GM18909 (cell line): ENCODE measurements around the gene SELENOH.

Source experiments
- ATAC-seq: cut with Tn5 transposase; IDR thresholded peaks from one replicate; pipeline ENCODE4 v1.9.1; 2021; ENCODE audit warnings: mild to moderate bottlenecking; ENCODE audit not compliant: unreplicated experiment, poor library complexity

Gene SELENOH

GRCh38 chr11:57745206-57745605, 3.9 kb downstream of the SELENOH start:
- no peak for ATAC-seq

DNA sequence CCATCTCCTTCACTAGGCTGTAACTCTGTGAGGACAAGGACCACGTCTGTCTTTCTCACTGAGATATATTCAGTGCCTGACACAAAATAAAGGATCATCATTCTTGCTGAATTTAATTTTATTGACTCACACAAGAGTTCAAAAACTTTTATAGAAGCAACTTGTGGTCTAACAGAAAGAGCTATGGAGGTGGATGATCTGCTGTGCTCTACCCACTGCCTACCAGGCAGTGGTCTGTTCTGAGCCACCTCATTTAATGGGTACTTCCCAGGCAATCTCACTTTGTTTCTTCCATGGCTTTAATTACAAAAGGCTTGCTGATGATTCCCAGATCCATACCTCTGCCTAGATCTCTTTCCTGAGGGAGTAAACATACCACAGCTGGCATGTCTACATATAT, 5.6 kb downstream of the SELENOH start:
- ATAC-seq: no peak

GRCh38 chr11:57751176-57751575, 9.9 kb downstream of the SELENOH start:
- ATAC-seq: no peak

- ATAC-seq: no peak
Observed at GRCh38 chr11:57751676-57752253, 10.5 kb downstream of the SELENOH start, which contains the start of gene BTBD18. Gene BTBD18, minus strand, starts transcription at chr11:57751819. Its CDS starts 631 bp downstream, at chr11:57751188.

DNA sequence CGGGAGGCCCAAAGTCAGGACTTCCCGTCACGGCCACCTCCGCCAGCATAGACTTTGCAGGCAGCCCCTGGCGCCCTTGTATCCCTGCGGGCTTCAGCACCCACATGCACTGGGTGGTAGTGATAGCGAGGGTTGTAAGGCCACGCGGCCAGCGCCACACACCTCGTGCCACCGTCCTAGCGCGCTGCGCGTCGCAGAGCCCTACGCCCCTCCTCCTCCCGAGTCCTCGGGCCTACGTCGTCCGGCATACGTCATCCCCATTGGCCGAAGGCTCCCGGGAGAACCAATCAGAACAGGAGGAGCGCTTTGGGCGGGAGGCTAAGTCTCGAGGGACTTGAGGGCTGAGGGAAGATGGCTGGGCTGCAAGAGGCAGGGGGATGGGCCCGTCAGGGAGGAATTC, 11.7 kb downstream of the SELENOH start:
- no peak for ATAC-seq

DNA sequence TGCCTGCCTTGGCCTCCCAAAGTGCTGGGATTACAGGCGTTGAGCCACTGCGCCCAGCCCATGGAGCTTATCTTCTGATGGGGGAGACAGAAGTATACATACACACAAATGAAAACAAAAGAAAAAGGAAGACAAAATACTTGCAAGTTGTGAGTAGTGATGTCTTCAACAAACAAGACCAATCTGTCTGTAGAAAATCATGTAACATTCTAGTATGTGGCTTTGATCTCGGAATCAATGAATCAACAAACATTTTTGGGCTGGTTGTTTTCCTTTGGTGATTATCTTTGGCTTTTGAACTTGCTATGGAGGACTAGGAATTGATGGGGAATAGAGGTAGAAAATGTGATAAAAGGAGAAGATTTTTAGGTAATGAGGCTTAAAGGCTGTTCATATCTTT, 16.9 kb downstream of the SELENOH start:
- no peak for ATAC-seq

DNA sequence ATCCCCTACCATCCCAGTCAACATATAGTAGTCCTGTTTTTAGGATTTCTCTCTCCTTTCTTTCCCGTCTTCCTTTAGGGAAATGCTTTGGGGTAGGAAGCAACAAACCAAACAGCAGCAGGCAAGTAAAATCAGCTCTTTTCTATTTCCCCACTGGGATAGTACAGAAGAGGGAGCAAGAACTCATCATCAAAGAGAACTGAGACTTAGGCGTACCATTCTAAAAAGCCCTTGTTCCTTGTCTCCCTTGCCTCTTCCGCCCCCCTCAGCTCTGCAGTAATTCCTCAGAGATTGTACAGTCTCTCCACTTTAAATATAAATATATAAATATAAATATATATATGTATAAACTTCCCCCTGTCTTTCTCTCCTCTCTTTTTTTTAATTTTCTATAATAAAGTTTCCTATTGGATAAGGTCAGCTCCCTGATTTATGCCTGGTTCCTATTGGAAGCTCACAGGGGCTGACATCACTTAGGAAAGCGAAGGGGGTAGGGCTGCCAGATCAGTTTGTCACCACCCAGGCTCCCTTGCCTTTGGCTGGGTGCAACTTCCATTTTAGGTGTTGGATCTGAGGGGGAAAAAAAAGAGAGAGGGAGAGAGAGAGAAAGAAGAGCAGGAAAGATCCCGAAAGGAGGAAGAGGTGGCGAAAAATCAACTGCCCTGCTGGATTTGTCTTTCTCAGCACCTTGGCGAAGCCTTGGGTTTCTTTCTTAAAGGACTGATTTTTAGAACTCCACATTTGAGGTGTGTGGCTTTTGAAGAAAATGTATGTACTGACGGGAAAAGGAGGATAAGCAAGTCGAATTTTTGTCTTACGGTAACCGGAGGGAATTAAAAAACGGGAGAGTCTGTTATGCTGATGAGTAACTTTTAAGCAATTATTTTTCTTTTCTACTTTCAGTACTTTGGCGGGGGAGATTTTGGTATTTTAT, 20.3 kb downstream of the SELENOH start, which contains the start of gene CTNND1:
Gene CTNND1, plus strand, starts transcription at position 502 of the 934 bp plus-strand sequence. CDS start 29,677 bp downstream, outside the sequence.
- peak; percentile 96 for ATAC-seq

- ATAC-seq: no peak
Observed at GRCh38 chr11:57762235-57762861, 21.1 kb downstream of the SELENOH start.

DNA sequence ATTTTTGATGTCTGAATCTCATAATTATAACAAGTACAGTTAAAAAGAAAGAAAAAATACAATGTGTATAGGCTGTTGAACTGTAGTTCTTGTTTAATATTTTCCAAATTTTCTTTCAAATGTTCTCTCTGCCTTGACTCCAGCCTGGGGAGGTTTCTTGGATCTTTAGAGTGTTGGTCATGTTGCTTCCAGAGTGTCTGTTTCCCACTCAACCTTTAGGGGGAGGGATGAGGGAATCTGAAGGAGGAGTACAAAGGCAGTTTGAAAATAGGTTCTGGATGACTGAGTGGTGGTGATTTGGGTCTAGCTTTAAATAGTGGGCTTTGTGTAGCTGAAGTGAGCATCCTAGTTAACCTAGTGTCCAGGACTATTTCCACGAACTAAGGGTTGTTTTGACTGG, 22.3 kb downstream of the SELENOH start:
- ATAC-seq: no peak

GRCh38 chr11:57764021-57764420, 22.7 kb downstream of the SELENOH start:
- ATAC-seq: no peak

- ATAC-seq: no peak
Observed at GRCh38 chr11:57764566-57764965, 23.3 kb downstream of the SELENOH start.

- ATAC-seq: no peak
Observed at GRCh38 chr11:57764972-57765371, 23.7 kb downstream of the SELENOH start.

DNA sequence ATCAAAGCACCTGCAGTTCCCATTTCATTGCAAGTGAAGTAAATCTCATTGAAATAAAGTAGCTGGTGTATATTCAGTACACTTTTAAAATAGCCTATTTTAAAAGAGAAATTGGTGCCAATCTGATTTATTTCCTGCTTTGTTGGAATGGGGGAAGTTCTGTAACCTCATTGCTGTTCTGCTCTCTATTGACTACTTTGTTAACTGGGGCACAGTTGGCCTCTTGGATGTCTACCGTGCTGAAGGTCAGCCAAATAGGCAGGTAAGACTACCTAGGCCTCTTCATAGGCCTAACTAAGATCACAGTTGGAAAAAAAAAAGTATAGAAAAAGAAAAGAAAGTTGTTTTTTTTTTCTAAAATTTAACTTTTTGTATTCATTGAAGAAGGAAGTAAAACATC, 29.5 kb downstream of the SELENOH start:
- ATAC-seq: no peak

GRCh38 chr11:57771365-57771764, 30.1 kb downstream of the SELENOH start:
- no peak for ATAC-seq

- ATAC-seq: no peak
Observed at GRCh38 chr11:57772562-57772961, 31.3 kb downstream of the SELENOH start.

DNA sequence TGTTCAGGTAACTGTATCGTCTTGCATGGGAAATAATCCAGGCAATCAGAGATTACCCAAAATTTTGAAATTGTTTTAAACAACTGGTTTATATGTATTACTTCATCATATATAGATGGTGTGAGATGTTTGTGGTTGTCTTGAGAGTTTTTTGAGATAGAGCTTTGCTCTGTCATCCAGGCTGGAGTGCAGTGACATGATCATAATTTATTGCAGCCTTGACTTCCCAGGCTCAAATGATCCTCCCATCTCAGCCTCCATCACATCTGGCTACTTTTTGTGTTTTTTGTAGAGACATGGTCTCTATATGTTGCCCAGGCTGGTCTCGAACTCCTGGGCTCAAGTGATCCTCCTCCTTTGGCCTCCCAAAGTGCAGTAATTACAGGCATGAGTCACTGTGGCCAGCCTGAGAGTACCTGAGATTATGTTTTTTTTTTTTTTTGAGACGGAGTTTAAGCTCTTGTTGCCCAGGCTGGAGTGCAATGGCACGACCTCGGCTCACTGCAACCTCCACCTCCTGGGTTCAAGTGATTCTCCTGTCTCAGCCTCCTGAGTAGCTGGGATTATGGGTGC, 31.8 kb downstream of the SELENOH start:
- no peak for ATAC-seq

DNA sequence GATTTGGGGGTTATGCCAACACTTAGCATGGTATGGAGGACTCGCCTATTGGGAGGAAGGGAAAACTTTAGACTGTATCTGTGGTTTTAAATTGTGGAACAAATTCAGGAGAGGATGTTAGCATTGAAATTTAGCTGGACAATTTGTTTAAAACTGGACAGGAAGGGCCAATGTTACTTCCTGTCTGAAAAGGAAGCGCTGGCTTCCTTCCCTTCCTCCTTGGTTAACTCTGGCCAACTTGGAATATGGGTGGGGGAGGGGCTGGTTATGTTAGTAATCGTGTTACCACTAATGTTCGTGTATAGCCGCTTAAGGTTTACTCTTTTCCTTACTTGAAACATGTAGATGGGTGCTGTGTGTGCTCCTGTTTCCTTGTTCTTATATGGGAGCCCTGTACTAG, 34.2 kb downstream of the SELENOH start:
- no peak for ATAC-seq

DNA sequence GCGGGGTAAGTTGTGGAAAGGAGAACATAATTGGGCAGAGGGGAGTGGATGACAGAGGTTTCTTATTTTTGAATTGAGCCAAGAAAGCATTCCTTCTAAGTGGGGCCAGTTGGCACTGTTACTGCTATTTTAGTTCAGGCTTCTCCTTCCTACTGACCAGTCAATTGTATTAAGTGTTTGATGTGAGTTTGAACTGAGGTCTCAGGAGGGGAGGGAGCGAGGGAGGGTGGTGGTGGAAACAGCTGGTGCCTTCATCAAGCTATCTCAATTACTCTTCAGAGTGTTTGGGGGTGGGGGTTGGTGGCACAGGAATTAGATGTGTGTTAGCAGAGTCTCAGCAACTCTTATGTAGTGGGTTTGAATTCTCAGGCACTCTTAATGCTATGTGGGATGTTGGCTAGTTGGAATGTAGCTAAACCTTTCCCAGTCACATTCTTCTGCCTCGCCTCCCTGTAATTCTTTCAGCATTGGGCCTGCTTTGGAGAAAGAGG, 34.8 kb downstream of the SELENOH start:
- no peak for ATAC-seq

DNA sequence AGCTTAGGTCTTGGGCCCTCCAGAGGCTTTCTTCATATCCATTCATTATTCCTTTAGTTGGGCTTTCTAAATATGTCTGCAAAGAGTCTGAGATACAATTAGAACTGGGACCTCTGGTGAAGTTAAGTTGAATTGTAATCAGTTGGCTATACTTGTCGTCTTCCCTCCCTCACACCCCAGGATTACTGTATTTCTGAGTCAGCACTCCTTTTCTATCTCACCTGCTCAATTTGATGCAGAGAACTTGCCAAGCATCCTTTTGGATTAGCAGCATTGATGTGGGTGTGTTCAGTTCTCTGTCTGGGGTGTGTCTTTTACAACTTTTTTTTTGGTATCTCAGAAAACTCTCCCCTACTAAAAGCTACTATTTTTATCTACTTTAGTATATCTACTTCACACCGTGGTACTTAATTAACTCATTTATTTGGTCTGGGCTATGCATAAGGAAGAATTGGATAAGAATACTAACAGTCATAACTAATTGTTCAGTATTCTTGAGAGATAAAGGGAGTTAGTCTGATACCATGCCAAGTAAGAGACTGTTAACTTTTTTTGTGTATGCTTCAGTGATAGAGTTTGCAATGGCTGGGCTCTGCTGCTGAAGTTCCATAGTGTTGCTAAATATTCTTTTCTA, 35.4 kb downstream of the SELENOH start:
- ATAC-seq: no peak

GRCh38 chr11:57777969-57778317, 36.7 kb downstream of the SELENOH start:
- no peak for ATAC-seq
